Activated T-helper 1 cell treated with anti-CD3 and anti-CD28 coated beads, Interleukin-2, amount 50 U/mL, for 16 hours (primary cell): ENCODE measurements around the gene SMAD6.

Experiments used
- DNase-seq, 2 donors: peaks; one replicate each; pipeline ENCODE4 v3.0.0-alpha.2; 2020; ENCODE audit warnings: low read depth in 1 of 2, low spot score in 1 of 2

SMAD6 gene

GRCh38 chr15:66788024-66788423 lies 86.0 kb downstream of the SMAD6 start:
- no peak for DNase-seq

- no peak for DNase-seq
Observed at GRCh38 chr15:66789029-66790025, 87.3 kb downstream of the SMAD6 start.

- no peak for DNase-seq
Observed at GRCh38 chr15:66795851-66796250, 93.8 kb downstream of the SMAD6 start.

- no peak for DNase-seq
Observed at GRCh38 chr15:66796343-66796742, 94.3 kb downstream of the SMAD6 start.

- DNase-seq: no peak
Observed at GRCh38 chr15:66797921-66798320, 95.9 kb downstream of the SMAD6 start.

GRCh38 chr15:66798426-66799061 lies 96.5 kb downstream of the SMAD6 start:
- no peak for DNase-seq

- DNase-seq: no peak
Observed at GRCh38 chr15:66799242-66799641, 97.2 kb downstream of the SMAD6 start.

GRCh38 chr15:66800584-66801235 lies 98.7 kb downstream of the SMAD6 start:
- DNase-seq: no peak

- no peak for DNase-seq
Observed at GRCh38 chr15:66801266-66801665, 99.2 kb downstream of the SMAD6 start.

GRCh38 chr15:66802025-66803001 lies 100.3 kb downstream of the SMAD6 start:
- DNase-seq: no peak

- DNase-seq: no peak
Observed at GRCh38 chr15:66803182-66803729, 101.2 kb downstream of the SMAD6 start.

GRCh38 chr15:66803749-66804148 lies 101.7 kb downstream of the SMAD6 start:
- no peak for DNase-seq

GRCh38 chr15:66805202-66805885 lies 103.3 kb downstream of the SMAD6 start:
- no peak for DNase-seq

GRCh38 chr15:66808181-66808824 lies 106.3 kb downstream of the SMAD6 start:
- DNase-seq: no peak

GRCh38 chr15:66809664-66810063 lies 107.6 kb downstream of the SMAD6 start:
- no peak for DNase-seq

GRCh38 chr15:66815318-66815717 lies 113.3 kb downstream of the SMAD6 start:
- DNase-seq: no peak

GRCh38 chr15:66816201-66816600 lies 114.2 kb downstream of the SMAD6 start:
- DNase-seq: no peak

- no peak for DNase-seq
Observed at GRCh38 chr15:66819084-66819483, 117.0 kb downstream of the SMAD6 start.

GRCh38 chr15:66820481-66821176 lies 118.6 kb downstream of the SMAD6 start:
- no peak for DNase-seq
